Skeletal muscle tissue (tissue), 4 donors: ENCODE data around the gene RAB34. TPM values are rescaled to one million over a fixed set of nuclear protein-coding genes. Genes with fewer than 3 reads are reported as not detected.

Source experiments
- H3K27ac ChIP-seq: one replicate; pipeline ENCODE4 v1.7.0; 2013; ENCODE audit warnings: mild to moderate bottlenecking, low read depth, low read length, inconsistent platforms
- H3K27me3 ChIP-seq, 3 donors: one replicate each; pipeline ENCODE4 v1.7.0; 2013; ENCODE audit warnings: low read length in 3 of 3; ENCODE audit not compliant: control insufficient read depth in 3 of 3, insufficient read depth in 3 of 3
- H3K36me3 ChIP-seq, 3 donors: one replicate each; pipeline ENCODE4 v1.7.0; 2013; ENCODE audit warnings: low read length in 3 of 3; ENCODE audit not compliant: control insufficient read depth in 3 of 3, insufficient read depth in 3 of 3
- H3K4me1 ChIP-seq, 3 donors: one replicate each; pipeline ENCODE4 v1.7.0; 2013; ENCODE audit warnings: low read length in 3 of 3, mild to moderate bottlenecking in 3 of 3; ENCODE audit not compliant: control insufficient read depth in 3 of 3, insufficient read depth in 3 of 3
- H3K4me3 ChIP-seq, 3 donors: one replicate each; pipeline ENCODE4 v1.7.0; 2013; ENCODE audit warnings: low read length in 3 of 3
- H3K9ac ChIP-seq, 3 donors: one replicate each; pipeline ENCODE4 v1.7.0; 2013; ENCODE audit warnings: low read length in 3 of 3, mild to moderate bottlenecking in 3 of 3, moderate library complexity in 2 of 3, low read depth in 1 of 3
- H3K9me3 ChIP-seq, 3 donors: one replicate each; pipeline ENCODE4 v1.7.0; 2013; ENCODE audit warnings: low read length in 3 of 3; ENCODE audit not compliant: control insufficient read depth in 3 of 3
- total RNA-seq: library from RNA; depleted of rRNA; stranded (reverse); fragments of >200 nt; gene quantifications from one replicate; pipeline ENCODE4 v1.2.3, GENCODE V29; 2014
- donor health status: Osteomylitis.

RAB34 gene
- total RNA-seq, 1 donor from 2014 or later, result 44.9 TPM

- Histone ChIP-seq H3K36me3 (peaks cover 51 to 60% (median 56%) of the 10 kb centered on the region in 3 donors), H3K9ac (no peak overlapping the region), H3K4me3 (no peak overlapping the region)
Observed at GRCh38 chr17:28703552-28704218, 14.0 kb downstream of the RAB34 start.

DNA sequence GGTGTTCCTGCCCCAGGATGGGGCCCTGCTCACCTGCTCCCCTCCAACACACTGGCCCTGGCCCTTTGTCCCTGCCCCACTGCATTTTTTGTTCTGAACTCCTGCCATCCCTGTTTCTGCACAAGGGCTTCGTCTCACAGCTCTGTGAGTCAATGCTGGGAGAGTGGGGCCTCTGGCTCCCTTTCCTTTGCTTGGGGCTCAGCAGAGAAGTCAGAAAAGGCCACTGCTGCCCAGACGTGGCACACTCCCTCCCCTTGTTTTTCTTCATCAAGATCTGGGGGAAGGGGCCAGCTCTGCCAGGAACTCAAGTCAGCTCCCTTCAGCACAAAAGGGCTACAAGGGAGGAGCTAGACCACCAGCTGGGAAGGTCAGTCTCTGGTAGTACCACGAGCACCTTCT lies 14.9 kb downstream of the RAB34 start:
- no peaks in the 10 kb centered on the region for H3K4me1 ChIP-seq
- H3K36me3 ChIP-seq, result peaks cover 60 to 70% (median 65%) of the 10 kb centered on the region in 3 donors
- no peak overlapping the region for H3K4me3 ChIP-seq
- H3K9ac ChIP-seq, result no peak overlapping the region
- no peaks in the 10 kb centered on the region for H3K9me3 ChIP-seq
- no peak overlapping the region for H3K27ac ChIP-seq
- H3K27me3 ChIP-seq, result no peaks in the 10 kb centered on the region

More at GRCh38 chr17:28703552-28704218, 14.0 kb downstream of the RAB34 start:
- no peak overlapping the region for H3K27ac ChIP-seq
- H3K9me3 ChIP-seq, result no peaks in the 10 kb centered on the region
- no peaks in the 10 kb centered on the region for H3K4me1 ChIP-seq
- H3K27me3 ChIP-seq, result no peaks in the 10 kb centered on the region

- H3K9ac ChIP-seq, result no peak overlapping the region
- no peaks in the 10 kb centered on the region for H3K27me3 ChIP-seq
- H3K36me3 ChIP-seq, result peaks cover 66 to 75% (median 71%) of the 10 kb centered on the region in 3 donors
- H3K9me3 ChIP-seq, result no peaks in the 10 kb centered on the region
- H3K27ac ChIP-seq, result no peak overlapping the region
- no peak overlapping the region for H3K4me3 ChIP-seq
- no peaks in the 10 kb centered on the region for H3K4me1 ChIP-seq
Observed at GRCh38 chr17:28702026-28702751, 15.5 kb downstream of the RAB34 start.

DNA sequence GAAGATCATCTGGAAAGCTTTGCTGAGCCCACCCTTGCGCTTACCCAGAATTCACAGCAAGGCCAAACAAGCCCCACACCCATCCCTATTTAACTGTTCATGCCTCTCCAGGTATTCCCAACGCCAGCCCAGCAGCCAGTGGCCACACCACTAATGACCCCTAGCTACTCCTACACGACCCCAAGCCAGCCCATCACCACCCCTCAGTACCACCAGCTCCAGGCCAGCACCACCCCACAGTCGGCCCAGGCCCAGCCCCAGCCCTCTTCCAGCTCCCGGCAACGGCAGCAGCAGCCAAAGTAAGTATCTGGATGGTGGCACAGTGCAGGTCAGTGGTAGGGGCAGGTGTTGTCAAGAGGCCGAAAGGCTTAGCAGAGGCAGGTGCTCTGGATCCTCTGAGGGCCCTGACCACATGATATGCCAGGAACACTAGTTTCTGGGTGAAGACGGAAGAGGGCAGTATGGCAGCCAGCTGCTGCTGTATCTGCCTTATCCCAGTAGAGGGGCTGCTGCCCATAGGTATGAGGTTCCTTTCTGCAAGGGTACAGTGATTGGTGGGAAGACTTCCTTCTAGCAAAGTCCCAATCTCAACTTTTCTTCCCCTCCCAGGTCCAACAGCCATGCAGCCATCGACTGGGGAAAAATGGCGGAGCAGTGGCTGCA lies 16.7 kb downstream of the RAB34 start:
- Histone ChIP-seq H3K4me1 (no peaks in the 10 kb centered on the region), H3K27ac (no peak overlapping the region), H3K27me3 (no peaks in the 10 kb centered on the region), H3K4me3 (no peak overlapping the region), H3K9me3 (no peaks in the 10 kb centered on the region), H3K9ac (no peak overlapping the region), H3K36me3 (peaks cover 76 to 84% (median 82%) of the 10 kb centered on the region in 3 donors)

- H3K9me3 ChIP-seq, result no peaks in the 10 kb centered on the region
- no peaks in the 10 kb centered on the region for H3K4me1 ChIP-seq
- no peak overlapping the region for H3K27ac ChIP-seq
- peaks cover 83 to 89% (median 86%) of the 10 kb centered on the region in 3 donors for H3K36me3 ChIP-seq
- no peaks in the 10 kb centered on the region for H3K27me3 ChIP-seq
- H3K9ac ChIP-seq, result no peak overlapping the region
- no peak overlapping the region for H3K4me3 ChIP-seq
Observed at GRCh38 chr17:28700278-28700677, 17.4 kb downstream of the RAB34 start.

- Histone ChIP-seq H3K36me3 (peaks cover 94 to 99% (median 97%) of the 10 kb centered on the region in 3 donors), H3K4me1 (no peaks in the 10 kb centered on the region), H3K27ac (no peak overlapping the region), H3K9me3 (no peaks in the 10 kb centered on the region), H3K27me3 (no peaks in the 10 kb centered on the region), H3K4me3 (no peak overlapping the region), H3K9ac (no peak overlapping the region)
Observed at GRCh38 chr17:28698253-28698941, 19.3 kb downstream of the RAB34 start.

GRCh38 chr17:28693869-28694268 lies 23.8 kb downstream of the RAB34 start:
- H3K27me3 ChIP-seq, result no peaks in the 10 kb centered on the region
- peaks cover 80 to 83% (median 83%) of the 10 kb centered on the region in 3 donors for H3K36me3 ChIP-seq
- no peak overlapping the region for H3K4me3 ChIP-seq
- H3K9me3 ChIP-seq, result no peaks in the 10 kb centered on the region
- no peak overlapping the region for H3K9ac ChIP-seq
- no peaks in the 10 kb centered on the region for H3K4me1 ChIP-seq
- H3K27ac ChIP-seq, result no peak overlapping the region

GRCh38 chr17:28689011-28689410 lies 28.7 kb downstream of the RAB34 start:
- no peak overlapping the region for H3K4me3 ChIP-seq
- no peak overlapping the region for H3K9ac ChIP-seq
- H3K27me3 ChIP-seq, result no peaks in the 10 kb centered on the region
- H3K36me3 ChIP-seq, result peaks cover 77 to 84% (median 80%) of the 10 kb centered on the region in 3 donors
- no peaks in the 10 kb centered on the region for H3K4me1 ChIP-seq
- no peaks in the 10 kb centered on the region for H3K9me3 ChIP-seq
- no peak overlapping the region for H3K27ac ChIP-seq

DNA sequence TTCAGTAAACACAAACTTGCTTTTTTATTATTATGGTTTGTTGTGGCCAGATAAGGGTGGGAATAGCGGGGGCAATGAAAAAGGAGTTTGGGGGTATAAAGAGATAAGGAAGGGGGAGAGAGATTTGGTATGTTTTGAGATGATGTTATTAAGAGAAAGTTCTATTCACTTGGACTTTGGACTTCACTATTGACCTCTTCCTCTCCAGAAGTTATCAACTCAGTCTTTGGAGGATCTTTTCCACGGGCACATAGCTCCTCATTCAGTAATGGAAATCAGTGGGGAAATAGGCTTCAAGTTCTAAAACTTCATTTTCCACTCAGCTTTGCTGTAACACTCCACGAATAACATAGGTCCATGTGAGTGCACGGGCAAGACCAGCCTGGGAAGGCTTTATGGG lies 29.2 kb downstream of the RAB34 start:
- Histone ChIP-seq H3K36me3 (peaks cover 76 to 81% (median 77%) of the 10 kb centered on the region in 3 donors), H3K4me3 (no peak overlapping the region), H3K9ac (no peak overlapping the region), H3K9me3 (no peaks in the 10 kb centered on the region), H3K27ac (no peak overlapping the region), H3K4me1 (no peaks in the 10 kb centered on the region), H3K27me3 (no peaks in the 10 kb centered on the region)
